HG02642 (cell line): ENCODE results near the gene GRB10.

Source experiments
- ATAC-seq: cut with Tn5 transposase; IDR thresholded peaks from one replicate; pipeline ENCODE4 v1.9.1; 2021; ENCODE audit warnings: mild to moderate bottlenecking; ENCODE audit not compliant: unreplicated experiment, poor library complexity

The GRB10 gene

DNA sequence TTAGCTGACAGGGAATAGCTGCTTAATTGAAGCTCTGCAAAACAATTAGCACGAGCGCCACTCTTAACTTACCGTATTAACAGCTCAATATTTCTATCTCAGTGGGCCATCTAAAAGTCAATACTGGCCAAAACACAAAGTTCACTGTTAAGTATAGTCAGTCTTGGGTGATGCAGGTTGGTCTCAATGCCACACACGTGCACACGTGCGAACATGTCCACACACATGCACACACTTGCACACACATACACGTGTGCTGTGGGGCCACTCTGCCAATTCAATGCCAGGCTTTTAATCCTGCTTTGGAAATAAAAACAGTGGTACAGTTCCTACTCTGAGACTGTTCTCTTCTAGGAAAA lies 105.1 kb downstream of the GRB10 start:
- no peak for ATAC-seq

DNA sequence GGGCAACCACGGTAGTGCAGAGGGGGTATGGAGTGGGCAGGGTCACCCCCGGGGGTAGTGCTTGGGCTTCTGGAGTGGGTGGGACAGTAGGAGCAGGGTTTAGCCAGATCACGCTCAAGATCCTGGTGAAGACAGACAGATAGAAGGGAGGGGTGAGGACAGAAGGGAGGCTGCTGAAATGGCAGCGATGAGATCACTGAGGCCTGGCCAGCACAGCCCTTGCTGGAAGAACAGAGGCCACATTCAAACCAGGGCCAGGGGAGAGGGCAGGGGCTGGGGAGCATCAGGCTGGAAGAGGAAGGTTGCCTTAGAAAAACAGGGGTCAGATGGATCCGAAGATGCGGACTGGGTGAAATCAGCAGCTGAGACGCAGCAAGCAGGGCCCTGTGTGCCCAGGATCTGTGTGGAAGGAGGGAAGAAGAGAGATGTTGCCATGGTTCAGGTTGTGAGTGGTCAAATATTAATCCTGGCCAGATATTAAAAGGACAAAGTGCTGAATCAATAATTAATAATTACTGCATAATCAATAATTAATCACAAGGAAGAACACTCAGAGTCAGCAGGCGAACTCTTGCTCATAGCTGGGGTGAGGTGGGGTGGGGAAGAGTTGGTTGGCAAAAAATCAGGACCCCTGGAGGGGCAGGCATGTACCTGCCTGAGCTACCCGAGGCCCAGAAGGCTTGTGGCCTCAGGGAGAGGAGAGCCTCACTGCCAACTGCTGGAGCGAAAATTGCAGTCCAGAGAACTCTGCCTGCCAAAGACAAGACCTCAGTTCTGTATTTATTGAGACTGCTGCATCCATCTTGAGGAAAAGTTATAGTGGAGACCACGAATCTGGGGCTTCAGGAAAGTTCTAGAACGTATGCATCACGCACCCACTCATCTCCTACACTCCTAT lies 105.7 kb downstream of the GRB10 start:
- ATAC-seq = no peak

DNA sequence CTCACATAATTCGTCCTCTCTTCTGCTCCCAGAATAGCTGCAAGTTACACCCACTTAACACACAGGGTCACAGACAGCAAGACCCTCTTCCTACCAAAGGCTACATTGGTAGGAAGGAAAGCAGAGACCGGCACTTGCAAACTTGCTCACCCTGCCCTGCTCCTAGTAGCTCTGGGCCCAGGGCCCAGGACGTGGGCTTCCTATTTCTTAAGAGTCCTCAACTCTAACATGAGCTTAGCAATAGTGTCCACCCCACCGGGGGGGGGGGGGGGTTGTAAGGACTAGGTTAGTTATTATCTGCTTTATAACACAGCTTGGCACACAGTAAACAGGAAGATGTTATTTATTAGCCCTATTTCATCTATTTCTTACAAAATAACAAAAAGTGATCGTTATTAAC lies 106.6 kb downstream of the GRB10 start:
- ATAC-seq = no peak

DNA sequence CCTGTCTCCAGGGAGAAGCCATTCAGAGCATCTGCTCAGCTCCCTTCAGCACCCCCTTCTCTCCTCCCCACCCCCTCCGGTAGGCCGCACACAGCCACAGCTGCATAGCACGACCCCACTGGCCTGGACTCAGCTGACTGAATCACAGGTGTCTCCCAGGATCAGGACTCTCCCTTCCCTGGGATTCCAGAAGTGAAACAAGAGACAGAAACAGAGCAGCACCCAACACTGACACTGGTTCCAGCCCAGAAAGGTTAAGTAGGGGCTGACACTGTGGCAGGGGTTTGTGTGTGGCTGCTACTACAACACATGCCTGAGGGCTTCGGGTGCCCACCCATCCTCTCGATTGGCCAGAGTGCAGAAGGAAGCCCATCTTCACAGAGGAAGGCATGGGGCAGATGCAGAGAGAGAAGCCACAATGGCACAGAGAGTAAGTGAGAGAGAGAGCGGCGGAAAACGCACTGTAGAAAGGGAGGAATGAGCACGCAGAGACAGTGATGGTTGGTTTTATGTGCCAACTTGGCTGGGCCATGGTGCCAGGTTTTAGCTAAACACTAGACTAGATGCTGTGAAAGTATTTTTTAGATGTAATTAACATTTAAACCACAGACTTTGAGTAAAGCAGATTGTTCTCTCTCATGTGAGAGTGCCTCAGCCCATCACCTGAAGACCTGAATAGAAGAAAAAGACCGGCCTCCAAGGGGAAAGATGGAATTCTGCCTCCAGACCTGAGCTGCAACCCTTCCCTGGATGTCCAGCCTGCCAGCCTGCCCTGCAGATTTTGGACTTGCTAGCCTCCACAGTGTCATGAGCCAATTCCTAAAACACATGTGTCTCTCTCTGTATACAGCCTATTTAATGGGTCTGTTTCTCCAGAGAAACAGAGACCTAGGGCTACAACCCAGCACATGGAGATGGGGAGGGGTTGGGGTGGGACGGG lies 107.5 kb downstream of the GRB10 start:
- ATAC-seq = no peak

DNA sequence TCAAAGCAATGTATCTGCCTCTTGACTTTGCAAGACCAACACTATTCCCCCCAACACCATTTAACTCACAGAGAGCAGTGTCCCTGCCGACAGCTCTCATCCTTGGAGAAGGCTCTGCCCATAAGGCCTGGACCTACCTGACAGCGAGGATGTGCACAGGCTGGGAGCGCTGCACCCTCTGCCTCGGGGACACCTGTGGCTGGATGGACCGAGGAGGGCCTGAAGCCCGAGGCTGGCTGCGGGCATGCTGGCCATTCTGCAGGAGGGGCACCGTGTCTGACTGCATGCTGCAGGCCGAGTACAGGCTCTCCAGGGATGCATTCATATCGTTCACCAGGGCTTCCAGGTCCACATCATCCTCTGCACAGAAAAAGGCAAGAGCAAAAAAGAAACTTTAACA lies 108.4 kb downstream of the GRB10 start:
- ATAC-seq = no peak

DNA sequence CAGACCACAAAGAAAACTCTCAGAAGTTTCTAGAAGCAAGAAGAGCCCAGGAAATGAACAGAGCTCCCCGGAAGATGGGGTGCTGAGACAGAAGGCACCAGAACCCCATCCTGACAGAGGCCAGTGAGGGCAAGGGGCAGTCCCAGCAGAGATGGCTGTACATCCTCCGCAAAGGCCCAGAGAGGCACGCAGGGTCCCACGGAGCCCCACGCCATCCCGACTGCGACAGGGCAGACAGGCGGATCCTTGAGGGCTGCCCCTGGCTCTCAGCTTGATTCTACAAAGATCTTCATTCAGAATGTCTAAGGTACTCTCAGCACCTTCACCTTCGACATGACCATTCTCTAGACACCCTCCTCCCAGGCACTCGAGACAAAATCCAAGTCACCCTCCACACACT lies 109.6 kb downstream of the GRB10 start:
- no peak for ATAC-seq

DNA sequence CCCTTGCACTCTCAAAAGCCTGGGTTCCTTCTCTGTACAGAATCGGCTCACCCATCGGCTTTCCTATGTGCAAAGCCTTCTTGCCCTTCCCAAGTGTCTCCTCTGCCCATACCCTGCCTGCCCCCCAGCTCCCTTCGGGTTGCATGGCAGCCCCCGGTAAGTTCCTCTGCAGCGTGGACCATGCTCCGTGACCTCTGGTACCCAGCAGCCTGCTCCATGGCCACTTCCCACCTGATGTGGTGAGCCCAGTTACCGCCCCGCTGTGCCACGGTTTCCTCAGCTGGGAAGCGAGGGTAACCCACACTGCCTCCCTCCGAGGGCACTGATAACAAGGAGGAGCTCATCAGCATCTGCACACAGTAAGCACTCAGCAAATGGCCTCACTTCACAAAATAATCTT lies 110.7 kb downstream of the GRB10 start:
- no peak for ATAC-seq

DNA sequence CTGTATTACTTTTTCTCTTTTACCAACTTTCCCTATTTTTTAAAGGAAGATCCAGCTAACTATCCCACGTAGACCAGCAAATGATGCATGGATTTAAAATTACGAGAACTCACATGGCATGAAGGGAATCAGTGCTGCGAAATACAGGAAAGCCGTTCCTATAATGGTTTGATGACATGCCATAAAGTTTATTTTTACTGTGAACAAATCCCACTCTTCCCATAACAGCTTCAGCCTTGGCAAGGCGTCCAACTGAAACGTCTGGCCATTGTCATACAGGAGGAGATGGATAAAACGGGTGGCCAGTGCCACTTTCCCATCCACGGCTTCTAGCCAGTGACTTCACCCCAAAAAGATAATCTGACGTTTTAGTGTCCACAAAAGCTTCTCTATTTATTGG lies 111.3 kb downstream of the GRB10 start:
- ATAC-seq = no peak

DNA sequence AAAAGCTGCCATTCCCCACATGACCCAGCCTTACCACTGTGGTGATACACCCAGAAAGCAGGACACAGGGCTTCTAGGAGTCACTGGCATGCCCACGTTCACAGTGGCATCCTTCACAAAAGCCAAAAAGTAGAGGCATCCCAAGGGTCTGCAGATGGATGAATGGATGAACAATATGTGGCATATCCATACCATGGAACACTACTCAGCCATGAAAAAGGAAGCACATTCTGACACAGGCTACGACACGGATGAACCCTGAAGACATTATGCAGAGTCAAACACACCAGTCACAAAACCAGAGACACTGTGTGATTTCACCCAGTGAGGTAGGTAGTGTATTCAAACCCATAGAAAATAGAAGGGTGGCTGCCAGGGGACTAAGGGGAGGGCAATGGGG lies 112.8 kb downstream of the GRB10 start:
- no peak for ATAC-seq

DNA sequence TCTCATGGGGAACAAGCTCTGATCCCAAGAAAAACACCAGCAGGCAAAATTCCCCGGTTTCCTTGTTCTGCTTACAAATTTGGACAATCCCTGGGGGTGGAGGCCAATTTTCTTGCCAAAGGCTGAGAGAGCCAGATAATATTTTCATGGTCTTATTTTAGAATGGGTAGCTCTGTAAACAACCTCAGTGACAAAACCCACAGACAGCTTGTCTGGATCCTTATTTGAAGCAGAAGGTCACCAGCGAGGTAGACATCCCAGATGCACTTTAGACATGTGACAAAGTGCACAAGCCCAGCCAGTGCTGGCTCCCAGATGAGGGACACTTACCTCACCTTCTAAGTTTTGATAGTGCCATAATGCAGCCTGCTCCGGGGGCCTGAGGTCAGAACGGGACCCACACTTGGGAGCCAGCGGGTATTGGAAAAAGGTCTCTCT lies 114.9 kb downstream of the GRB10 start:
- no peak for ATAC-seq

DNA sequence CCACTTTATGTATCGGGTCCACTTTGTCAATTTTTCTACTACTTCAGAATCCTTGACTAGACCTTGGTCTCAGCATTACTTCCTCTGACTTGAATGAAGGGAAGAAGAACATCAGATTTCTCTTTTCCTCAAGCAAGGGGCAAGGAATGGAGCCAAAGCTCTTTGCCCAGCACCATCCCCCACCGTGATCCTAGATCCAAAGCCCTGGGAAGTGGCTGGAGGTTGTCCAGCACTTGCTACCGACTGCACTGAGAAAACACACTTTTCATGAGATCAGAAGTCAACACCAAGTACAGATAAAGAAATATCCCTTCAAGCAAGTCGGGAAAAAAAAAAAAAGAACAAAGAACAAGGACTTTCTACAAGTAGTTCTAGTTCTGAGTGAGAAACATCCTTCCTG lies 115.4 kb downstream of the GRB10 start:
- ATAC-seq = no peak

DNA sequence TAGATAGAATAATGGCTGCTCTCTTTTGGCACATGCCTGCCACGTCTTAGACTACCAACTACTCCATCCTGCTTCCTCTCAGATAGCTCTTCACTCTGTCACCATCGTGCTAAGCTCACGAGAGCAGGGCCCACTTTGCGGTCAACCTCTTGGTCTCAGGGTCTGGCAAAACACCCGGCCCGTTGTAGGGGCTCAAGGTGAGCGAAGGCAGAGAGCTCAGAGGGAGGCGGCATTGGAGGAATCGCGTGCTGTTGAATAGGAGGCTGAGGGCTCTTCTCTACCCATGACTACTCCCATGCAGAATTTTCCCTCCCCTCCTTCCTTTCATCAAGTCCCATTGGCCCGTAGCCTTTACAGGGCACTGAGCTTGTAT lies 116.6 kb downstream of the GRB10 start:
- no peak for ATAC-seq

DNA sequence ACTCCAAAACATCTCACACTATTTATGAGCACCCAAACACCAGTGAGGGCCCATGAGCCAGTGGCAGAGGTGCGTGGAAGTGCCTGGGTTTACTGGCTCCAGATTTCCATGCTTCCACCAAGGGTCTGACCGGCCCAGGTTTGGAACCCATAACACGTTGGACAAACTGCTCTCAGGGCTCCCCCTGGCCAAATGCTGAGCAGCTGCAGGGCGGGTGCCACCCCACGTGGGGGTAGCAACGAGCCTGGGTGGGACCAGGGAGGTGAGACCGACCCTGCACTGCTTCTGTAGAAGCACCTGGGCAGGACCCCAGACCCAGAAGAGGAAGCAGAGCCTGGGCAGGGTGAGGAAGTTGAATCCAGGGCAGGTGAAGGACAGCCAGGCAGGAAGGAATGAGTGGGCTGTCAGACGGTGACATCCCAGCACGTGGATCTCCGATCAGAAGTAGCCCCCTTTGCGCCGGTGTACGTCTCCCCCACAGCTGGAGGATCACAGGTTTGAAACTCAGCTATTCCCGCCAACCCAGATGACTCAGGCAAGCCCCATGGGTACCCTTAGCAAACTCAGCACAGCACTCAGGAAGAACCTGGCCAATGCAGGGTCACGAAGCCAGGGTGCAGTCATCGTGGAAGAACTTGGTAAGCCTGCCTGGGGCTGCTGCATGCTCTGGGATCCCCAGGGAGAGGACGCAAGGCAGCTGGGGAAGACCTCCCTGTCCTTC lies 117.1 kb downstream of the GRB10 start:
- ATAC-seq = no peak

DNA sequence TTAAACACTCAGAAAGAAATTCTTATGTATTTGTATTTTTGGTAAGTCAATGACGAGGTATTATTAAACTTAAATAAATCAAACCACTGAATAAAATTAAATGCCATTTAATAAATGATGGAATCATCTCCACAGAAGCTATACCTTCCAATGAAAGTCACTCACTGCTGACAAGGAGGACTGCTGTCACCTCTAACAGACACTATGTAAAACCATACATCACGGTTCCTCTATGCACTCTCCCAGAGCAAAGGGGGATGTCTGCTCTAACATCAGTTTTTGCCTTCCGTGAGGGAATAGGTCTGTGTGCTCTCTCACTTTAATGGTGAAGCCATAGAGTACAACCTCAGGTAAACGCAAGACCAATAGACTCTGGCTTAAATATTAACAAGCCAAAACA lies 117.8 kb downstream of the GRB10 start:
- no peak for ATAC-seq

DNA sequence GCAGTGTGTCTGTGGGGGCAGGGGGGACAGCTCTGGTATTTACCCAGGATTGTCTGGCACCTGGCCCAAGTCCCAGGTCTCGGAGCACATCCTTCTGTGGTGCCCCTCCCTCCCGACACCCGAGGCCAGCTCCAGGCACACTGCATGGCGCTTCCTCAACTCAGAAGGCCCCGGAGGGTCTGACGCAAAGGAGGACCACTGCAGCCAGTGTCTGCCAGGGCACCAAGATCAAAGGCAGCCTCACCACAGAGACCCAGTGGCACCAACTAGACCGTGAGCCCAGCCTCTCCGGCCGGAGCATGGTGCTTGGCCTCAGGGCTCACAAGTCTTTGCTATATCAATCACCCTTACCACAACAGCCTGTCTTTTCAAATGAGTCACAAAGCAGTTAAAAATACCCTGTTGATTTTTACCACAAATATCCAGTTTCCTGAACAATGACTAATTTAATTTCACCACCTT lies 118.2 kb downstream of the GRB10 start:
- peak; percentile 57 for ATAC-seq

DNA sequence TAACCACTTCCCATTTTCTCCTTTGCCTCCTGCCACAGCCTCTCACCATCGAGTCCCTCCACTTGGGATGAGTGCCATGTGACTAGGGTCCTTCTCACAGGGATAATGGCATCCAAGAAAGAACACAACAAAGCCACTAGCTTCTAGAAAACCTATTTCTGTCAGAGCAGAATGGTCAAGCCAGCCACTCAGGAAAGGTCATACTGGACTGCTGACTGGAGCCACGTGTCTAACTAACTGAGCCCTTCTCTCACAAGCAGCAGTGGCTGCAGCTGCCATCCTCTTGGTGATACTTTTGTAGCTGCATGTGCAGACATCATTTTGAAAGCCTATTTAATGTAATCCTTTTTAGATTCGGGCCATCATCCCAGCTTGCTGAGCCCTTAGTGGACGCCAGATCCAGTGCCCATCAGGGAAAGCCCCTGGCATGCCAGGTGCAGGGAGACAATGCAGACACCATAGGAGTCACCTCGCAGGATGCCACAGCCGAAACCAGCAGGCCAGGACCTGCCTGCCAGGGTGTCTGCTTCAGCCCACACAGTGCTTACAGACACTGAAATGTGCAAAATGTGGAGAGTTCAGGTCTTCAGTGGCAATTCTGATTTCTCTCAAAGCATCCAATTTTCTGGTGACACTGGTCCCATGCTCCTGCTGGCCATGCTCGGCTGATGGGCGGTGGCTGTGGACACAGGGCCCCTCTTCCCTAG lies 119.1 kb downstream of the GRB10 start:
- ATAC-seq = no peak

DNA sequence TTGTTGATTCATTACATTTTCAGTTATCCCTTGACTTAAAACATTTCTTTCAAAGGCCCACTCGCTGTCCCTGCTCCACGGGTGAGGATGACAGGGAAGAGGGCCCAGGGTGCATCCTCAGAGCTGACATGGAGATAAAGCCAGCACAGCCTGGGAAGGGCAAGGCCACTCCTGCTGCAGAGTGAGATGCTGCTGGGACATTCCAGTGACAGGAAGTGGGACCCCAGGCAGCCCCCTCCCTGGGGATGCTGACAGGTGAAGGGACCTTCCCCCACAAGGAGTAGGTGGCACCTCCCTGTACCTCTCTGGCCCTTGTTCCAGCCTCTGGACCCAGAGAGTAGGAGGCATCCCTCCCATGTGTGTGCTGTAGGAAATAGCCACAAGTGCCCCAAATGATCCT lies 119.7 kb downstream of the GRB10 start:
- no peak for ATAC-seq

DNA sequence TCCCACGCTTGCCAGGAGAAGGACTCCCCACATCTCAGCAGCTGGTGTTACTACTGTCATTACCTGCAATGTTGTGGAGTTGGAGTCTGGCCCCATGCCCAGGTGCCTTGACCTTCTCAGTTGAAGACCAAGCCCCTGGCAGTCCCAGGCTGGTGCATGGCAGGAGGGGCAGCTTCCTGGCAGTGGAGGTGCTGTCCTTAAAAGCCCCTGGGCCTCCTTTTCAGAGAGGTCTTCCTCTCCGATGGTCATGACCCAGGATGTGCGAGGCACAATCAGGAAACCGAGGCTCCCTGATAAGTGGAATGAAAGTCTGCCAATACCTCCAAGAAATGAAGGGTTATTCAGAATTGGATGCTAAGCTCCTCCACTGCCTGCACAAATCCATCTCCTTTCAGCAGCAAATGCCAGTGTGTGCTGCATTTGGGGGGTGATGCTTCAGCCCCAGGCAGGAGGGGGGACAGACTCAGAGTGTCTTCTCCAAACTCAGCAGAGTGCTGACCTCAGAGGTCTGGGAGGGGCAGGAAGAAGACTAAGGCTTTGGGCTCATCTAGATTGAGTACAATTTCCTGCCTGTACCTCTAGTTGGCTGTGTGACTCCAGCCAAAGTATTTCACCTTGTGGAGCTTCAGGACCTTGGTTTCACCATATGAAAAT lies 120.5 kb downstream of the GRB10 start:
- ATAC-seq = no peak

DNA sequence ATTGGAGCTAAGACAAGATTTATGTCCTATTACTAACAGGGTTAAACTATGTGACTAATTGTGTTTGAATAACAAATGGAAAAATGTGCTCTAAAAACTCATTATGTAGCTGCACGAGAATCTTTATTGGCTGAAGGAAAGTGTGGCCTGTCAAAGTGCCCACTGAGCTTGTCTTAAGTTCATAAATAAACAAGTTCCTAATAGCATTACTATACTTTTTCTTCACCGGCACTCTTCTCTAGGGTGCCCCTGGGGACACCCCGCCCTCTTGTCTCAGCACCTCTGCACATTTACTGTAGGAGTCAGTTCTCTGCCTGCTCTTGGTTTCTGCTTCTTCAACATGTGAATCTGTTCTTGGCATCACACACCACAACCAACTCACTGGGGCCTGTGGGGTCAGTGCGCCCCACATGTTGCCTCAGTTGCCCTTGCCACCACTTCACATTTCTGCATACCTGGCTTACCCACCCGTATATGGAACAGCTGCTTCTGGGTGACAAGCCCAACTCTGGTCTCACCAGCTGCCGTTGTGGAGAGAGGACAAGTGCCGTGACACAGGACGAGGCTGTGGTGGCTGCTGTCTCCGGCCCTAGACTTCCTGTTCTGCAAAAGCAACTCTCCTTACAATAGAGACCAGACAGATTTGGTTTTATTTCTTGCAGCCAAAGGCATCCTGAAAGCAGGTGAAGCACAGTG lies 121.2 kb downstream of the GRB10 start:
- ATAC-seq = peak; percentile 57
